ENCODE measurements around the gene FANCF.

DNA sequence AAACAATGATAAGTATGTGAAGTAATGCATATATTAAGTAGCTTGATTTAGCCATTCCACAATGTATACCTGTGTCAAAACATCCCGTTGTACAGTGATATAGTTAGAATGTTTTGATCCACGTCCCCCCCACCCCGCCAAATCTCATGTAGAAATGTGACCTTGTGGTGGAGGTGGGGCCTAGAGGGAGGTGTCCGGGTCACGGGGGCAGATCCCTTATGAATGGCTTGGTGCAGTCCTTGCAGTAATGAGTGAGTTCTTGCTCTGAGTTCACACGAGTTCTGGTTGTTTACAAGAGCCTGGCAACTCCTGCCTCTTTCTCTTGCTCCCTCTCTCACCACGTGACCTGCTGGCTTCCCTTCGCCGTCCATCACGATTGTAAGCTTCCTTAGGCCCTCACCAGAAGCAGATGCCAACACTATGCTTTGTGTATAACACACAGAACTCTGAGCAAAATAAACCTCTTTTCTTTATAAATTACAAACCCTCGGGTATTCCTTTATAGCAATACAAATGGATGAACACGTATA, 41.6 kb downstream of the FANCF start:
- TF ChIP-seq POLR2A (IDR thresholded peaks at IDR 0.05; ENCODE audit: low read depth, low read length) (no peak), TAF1 (IDR thresholded peaks at IDR 0.05; ENCODE audit: low read depth, low read length) (no peak)
